NCI-H146 (cell line): Measurements from ENCODE around the gene ZSCAN1.
"Not testable (repeated sequence)": the region's sequence is repeated elsewhere in the genome, so short reads cannot be mapped to it uniquely, and the experiment has no call there.

Experiments
- DNase-seq: peaks from one replicate; lab custom pipeline; 2025; lab: John Stamatoyannopoulos, UW

ZSCAN1 gene, protein sequence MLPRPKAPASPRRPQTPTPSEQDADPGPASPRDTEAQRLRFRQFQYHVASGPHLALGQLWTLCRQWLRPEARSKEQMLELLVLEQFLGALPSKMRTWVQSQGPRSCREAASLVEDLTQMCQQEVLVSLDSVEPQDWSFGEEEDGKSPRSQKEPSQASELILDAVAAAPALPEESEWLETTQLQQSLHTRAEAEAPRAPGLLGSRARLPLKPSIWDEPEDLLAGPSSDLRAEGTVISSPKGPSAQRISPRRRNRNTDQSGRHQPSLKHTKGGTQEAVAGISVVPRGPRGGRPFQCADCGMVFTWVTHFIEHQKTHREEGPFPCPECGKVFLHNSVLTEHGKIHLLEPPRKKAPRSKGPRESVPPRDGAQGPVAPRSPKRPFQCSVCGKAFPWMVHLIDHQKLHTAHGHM

DNA sequence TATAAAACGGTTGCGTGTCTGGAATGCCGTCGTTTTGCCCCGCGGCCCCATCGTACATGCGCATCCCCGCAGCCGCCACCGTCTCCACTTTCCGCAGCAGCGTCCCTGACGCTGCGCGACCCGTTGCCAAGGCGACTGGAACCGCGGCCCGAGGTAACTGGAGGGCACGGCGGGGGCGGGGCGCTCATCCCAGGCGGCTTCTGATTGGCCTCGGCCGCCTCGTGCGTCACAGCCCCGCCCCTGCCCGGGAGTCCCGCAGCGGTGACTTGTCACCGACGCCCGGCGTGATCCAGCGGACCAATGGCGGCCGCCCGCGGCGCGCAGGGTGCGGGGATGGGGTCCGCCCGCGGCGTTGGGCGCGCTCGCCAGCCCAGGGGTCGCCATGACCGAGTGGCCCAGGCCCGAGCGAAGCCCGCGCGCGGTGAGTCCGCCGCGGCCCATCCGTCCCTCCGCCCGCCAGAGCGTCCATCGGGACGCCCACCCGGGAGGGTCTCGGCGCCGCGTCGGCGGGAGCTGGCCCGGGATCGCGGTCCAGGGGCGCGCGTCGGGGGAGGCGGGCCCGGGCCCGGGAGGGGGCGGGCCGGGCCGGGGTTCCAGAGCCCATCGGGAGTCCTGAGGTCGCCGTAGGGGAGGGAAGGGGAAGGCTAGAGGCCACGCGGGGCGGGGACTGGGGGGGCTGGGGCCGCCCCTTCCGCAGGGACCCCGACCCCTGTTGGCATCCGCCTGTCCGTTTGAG is at the start of gene ZSCAN1:
ZSCAN1 (plus strand) TSS at position 285 of the 736 bp plus-strand sequence. CDS start 3,812 bp downstream, outside the sequence.
- DNase-seq = no peak

DNA sequence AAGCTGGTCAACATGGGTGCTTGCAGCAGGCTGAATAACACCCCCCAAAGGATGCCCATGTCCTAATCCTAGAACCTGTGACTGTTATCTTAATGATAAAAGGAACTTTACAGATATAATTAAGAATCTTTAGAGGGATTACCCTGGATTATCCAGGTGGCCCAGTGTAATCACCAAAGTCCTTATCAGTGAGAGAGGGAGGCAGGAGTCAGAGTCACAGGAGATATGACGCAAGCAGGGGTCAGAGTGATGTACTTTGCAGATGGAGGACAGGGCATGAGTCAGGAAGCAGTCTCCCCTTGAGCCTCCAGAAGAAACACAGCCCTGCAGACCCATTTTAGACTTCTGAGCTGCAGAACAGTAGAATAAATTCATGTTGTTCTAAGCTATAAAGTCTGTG is 41.0 kb upstream of the ZSCAN1 start:
- no peak for DNase-seq

DNA sequence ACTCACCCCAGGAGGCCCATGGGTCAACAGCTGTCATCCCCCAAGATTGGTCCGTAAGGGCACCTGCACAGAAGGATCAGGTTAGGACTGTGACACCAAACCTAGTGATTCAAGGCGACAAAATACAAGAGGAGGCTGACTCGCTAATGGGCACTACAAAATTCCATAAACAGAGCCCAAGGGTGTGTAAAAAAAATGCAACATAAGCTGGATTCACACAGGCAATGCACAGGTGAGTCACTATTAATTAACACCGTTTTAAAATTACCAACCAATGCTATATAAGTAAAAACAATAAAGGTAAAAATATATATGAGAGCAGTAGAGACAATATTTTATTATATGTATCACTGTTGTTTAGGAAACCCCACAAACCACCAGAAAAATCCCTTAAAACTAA is 33.1 kb upstream of the ZSCAN1 start:
- no peak for DNase-seq

DNA sequence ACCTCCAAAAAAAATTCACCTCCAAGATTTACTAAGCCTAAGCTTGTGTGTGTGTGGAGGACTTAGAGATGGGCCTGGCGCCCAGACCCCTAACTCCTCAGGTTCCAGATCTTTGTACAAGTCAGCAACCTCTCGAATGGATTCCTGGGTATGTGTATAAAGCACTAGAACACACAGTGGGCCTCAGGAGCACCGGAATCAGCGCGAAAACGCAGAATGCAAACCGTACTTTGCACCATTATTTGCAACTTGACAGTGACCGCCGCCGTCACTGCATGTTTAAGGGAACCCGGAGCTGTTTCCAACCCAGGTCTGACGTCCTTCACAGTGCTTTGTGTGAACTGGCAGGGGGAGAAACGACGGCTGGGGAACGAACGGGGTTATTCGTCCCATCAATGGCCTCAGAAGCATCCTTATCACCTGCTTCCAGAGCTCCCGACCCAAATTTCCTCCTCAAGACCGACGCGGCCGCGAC is 31.9 kb upstream of the ZSCAN1 start:
- DNase-seq = no peak

DNA sequence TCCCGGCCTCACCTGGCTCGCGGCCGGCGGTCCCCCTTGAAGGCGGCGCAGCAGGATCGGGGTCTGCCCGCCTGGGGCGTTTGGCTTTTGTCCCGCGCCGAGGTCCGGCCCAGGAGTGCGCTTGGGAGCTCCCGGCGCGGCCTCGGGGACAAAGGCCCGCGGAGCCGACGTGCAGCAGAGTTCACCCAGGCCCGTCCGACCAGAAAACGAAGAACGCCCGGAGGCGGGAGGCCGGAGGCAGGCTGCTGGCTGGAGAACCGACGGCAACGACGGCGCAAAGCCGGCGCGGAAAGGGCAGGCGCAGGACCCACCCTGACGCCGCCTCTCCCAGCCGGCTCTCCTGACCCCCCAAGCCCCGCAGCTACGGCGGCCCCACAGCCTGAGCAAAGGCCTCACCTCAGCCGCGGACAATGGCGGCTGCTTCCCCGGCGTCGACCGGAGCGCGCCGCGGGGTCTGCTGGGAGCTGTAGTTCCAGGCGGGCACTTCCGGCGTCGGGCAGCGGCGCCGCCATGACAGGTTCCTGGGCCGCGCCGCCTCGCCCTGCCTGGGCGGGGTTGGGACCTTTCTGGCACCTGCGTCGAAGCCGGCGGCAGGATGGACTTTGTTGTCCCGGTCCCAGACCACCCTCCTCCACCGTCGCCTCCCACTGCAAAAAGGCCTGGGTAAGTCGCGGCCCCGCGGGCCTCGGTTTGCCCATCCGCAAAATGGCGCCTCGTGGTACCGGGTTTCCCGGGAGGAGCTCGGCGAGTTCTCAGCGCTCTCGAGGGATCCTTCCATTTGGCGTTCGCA is 31.2 kb upstream of the ZSCAN1 start, which contains the start of gene ZNF606:
ZNF606 (minus strand) TSS at position 437 of the 790 bp plus-strand sequence. CDS start 1,501 bp downstream, outside the sequence.
- DNase-seq = peak; percentile 92

DNA sequence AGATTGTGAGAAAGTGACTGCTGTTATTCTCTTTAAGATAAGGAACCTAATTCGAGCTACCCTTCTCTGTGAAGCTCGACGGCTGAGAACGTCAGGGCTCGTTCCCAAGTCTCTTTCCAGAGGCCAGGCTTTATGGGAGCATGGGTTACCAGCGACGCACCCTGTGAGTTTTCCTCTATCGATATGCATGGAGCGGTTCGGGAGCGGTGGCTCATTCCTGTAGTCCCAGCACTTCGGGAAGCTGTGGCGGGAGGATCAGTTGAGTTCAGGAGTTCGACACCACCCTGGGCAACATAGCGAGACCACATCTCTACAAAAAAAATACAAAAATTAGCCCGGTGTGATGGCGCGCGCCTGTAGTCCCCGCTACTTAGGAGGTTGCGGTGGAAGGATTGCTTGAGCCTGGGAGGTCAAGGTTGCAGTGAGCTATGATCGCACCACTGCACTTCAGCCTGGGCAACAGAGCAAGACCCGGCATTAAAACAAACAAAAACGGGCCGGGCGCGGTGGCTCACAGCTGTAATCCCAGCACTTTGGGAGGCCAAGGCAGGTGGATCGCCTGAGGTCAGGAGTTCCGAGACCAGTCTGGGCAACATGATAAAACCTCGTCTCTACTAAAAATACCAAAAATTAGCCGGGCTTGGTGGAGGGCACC is 30.5 kb upstream of the ZSCAN1 start:
- no peak for DNase-seq

DNA sequence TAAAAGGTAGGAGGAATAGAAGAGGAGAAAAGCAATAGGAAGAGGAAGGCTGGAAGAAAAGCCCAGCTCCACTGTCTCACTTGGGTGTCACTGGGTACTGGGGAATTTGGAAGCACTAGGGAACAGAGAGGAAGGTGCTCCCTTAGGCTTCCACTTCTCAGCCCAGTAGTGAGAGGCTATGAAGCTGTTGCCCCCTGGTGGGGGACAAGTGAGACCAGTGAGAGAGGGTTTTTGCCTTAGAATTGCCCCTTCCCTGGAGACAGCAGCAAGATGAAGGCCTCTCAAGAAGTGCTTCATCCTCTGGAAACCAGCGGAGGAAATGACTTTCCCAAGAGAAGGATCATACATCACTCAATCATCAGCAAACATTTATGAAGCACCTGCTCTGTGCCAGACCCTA is 26.5 kb upstream of the ZSCAN1 start:
- no peak for DNase-seq

DNA sequence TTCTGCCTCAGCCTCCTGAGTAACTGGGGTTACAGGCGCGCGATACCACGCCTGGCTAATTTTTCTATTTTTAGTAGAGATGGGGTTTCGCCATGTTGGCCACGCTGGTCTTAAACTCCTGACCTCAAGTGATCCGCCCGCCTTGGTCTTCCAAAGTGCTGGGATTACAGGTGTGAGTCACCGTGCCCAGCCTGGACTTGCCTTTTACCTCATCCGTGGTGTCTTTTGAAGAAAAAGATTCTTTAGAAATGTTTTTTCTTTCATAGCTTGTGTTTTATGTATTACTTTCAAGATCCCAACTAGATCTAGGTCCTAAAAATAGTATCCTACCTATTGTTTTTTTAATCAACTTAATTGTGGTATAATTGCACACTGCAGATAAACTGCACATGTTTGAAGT is 24.9 kb upstream of the ZSCAN1 start:
- not testable (repeated sequence) for DNase-seq

DNA sequence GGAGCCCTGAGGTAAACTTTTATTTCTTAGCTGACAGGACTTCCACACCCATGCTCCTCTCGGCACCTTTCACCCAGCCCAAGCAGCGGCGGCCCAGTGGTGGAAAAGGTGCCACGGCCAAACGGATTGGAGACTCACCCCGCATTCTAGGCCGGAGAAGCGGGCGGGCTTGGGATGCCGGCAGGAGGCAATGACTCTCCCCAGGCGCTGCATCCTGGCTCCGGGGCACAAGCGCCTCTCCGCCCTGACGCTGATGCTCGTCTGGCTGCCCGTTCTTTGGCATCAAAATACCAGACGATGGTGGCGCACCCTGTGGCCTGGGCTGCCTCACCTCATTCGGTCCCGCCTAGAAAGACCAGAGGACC is 24.5 kb upstream of the ZSCAN1 start:
- no peak for DNase-seq

DNA sequence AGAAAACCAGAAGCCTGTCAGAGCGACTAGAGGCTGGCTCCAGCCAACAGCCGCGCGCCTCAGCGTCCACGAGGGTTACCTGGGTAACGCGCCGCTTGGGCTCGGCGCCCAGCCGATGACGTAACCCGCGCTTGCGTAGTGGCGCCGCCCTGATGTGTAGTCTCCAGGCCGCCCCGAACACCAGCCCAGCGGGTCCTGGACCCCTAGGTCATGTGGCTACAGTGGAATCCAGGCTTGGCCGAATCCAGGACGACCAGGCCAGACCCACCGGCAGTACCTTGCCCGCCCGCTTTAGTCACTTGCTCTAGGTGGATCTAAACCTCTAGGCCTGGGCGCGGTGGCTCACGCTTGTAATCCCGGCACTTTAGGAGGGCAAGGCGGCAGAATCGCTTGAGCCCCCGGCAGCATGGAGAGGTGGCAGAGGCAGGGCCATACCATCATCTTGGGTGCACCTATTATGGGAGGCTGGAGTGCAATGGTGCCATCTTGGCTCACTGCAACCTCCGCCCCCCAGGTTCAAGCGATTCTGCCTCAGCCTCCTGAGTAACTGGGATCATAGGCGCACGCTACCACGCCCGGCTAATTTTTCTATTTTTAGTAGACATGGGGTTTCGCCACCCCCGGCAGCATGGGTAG is 24.0 kb upstream of the ZSCAN1 start:
- DNase-seq = peak; percentile 83

DNA sequence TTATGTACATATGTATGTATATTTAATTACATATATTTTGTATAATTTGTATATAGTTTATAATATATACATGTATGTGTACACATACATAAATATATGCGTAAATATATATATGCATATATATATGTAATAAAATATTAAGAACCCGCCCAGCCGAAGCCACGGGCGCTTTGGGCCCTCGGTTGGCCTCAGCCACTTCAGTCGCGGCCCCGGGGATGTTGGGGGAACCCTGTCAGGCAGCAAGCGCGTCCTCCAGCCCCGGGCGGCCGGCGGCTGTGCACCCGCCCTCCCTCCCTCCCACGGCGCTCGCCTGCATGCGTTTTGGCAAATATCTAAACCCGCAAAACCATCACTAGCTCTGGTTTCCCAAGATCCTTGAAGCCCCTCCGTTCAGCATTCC is 23.3 kb upstream of the ZSCAN1 start:
- DNase-seq = no peak

DNA sequence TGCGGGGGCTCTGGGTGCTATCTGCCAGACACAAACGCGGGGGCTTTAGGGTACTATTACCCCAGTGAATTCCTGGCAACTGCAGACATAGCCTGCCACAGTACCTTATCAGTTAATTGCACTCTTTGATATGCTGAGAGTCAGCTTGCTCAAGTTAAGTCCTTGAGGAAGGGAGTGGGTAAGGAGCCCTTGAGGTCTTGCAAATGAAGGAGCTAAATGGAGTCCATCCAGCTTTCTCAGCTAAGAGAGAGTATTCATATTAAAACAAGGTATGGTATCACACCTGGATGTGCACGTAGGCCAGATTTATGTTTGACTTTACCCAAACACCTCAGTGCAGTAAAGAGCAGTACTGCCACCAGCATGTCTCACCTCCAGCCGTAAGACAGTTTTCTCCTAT is 19.7 kb upstream of the ZSCAN1 start:
- DNase-seq = no peak

DNA sequence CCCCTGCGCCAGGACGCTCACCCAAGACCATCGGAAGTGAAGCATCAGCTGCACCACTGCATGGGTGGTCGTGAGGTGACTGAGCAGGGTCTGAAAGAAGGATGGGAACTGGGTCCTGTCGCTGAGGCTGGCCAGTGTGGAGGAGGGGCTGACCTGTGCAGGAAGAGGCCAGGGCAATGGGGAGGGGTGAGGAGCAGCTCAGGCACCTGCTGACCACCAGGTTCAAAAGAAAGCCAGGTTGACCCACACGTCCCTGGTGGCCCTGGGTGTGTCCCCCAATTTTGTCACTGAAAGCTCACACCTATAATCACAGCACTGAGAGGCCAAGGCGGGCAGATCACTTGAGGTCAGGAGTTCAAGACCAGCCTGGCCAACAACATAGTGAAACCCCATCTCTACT is 13.7 kb upstream of the ZSCAN1 start:
- DNase-seq = no peak

DNA sequence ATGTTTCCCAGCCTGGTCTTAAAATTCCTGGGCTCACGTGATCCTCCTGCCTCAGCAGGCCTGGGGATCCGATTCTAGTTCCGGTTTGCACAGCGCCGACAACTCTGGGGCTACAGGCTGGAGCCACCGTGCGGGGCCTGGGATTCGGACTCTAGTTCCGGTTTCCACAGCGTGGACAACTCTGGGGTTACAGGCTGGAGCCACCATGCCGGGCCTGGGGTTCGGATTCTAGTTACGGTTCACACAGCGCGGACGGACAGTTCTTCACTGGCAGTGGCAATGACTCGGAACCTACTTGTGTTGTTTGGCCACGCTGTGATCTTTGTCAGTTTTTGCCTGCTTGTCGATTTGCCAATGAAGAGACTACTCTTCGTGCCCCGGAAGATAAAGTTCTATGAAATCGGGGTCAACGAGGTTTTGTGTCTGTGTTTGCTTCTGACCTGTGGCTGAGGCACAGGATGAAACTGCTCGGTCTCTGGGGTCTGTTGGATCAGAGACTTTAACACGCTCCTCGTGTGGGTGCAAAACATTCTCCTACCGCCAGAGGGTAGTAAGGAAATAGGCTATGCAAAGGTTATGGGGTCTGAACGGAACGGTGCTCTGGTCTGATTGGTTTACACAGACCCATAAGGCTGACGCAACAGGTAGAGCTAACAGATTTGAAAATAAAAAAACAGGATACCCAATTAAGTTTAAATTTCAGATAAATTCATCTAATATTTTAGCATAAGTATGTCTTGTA is 12.1 kb upstream of the ZSCAN1 start:
- DNase-seq = peak; percentile 28

DNA sequence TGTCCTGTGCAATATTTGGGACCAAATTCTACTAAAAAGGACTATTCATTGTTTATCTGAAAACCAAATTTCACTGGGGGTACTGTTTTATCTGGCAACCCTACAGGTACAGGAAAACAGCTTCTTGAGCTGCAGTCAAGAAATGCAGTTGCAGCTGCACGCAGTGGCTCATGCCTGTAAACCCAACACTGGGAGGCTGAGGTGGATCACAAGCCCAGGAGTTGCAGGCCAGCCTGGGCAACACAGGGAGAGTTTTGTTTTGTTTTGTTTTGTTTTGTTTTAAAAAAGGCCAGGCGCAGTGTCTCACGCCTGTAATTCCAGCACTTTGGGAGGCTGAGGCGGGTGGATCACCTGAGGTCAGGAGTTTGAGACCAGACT is 11.6 kb upstream of the ZSCAN1 start:
- DNase-seq = no peak

DNA sequence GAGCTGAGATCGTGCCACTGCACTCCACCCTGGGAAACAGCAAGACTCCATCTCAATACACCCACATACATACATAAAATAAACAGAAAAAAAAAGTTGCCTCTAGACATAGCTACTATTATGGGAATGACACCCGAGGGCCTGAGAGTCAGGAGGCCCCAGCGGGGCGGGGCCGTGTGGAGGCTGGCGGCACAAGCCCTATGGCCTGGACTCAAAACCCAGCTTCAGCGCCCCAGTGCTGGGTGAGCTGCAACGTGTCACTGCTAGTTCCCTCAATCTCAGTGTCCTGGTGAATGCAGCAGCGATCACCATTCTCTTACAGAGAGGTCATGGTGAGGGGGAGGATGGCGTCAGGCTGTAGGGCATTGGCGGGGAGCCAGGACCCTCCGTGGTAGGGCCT is 9.2 kb upstream of the ZSCAN1 start:
- no peak for DNase-seq

DNA sequence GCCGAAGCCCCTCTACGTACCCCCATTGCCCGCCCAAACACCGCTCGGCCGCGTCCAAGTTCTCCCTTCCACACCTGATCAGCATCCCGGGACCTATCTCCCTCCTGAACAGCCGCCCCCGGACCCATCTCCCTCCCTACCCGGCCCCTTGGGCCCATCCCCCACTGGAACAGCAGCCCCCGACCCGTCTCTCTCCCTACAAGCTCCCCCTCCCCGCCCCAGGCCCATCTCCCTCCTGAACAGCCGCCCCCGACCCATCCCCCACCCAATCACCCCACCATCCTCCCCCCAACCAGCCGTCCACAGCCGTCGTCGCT is 610 bp downstream of the ZSCAN1 start:
- no peak for DNase-seq

DNA sequence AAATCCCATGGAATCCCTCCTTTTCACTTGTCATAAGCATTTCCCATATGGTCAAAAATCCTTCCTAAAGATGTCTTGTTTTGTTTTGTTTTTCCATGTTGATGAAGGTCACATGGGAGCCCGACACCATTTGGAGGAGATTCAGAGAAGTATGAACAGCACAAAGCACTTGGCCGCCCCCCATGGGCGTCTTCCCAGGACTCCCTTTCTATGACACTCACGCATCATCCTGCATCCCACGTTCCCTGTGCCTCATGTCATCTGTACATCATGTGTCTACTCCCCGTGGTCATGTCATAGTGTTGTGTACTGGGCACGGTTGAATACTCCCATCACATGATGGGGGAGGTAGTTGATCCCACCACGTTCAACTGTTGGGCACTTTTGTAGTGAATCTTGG is 2.0 kb downstream of the ZSCAN1 start:
- no peak for DNase-seq

DNA sequence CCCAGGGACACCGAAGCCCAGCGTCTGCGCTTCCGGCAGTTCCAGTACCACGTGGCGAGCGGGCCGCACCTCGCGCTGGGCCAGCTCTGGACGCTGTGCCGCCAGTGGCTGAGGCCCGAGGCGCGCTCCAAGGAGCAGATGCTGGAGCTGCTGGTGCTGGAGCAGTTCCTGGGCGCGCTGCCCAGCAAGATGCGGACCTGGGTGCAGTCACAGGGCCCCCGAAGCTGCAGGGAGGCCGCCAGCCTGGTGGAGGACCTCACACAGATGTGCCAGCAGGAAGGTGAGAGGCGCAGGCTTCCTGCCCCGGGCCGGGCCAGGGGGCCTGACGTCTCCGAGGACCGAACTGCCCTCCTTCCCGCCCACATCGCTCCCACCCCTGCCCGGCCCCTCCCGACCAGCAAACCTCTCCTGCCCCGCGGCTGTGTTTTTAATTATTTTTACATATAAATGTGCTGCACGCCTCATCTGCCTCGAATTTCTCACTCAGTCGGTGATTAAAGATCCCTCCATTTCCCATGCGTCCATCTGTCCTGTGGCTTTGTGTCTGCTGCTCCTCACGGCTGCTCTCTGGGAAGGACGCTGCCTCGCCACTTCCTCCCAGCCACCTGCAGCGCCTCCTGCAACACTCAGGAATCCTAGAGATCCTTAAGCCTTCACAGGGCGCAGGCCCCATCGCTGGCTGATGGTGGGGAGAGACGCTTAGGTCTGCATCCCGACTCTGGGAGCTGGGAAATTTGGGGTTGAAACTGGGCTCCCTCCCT is 4.3 kb downstream of the ZSCAN1 start:
- no peak for DNase-seq

DNA sequence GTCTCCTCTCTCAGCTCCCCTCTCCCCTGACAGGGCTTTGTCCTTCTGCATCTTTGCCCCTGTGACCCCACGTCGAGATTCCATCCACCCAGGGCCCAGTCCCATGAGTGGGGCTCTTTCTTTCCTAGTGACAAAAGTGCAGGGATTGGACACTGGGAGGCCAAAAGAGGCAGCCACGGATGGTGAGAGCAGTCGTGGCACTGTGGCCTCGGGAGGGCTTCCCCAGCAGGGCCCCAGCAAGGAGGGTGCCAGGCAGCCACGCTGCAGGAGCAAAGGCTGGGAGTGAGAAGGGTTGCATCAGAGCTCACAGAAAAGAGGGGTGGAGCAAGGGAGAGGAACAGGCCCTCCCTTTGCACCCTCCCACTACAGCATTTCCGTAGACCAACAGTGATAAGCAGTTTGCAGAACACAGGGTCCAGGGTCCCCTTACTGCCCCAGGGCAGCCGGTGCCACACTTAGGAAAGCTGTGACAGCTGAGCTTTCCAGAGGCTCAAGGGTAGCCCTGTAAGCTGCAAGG is 4.9 kb downstream of the ZSCAN1 start:
- no peak for DNase-seq
